Stomach (tissue), 9 donors: Measurements from ENCODE around the gene ADCY5. TPM values are rescaled to one million over a fixed set of nuclear protein-coding genes. Genes with fewer than 3 reads are reported as not detected.
A peak's percentile ranks its signal among the peaks of the same experiment; 100 is the strongest.

Source experiments
- DNase-seq, 2 donors: peaks; one replicate each; pipeline versions ENCODE4 v3.0.0 to v3.0.0-alpha.2; 2013 to 2019
- H3K27ac ChIP-seq, 5 donors: fragments of 200-600 bp in 4 of 5; sonication (generic) in 4 of 5; one replicate each; pipeline ENCODE4 v1.5.1; 2013 to 2019; ENCODE audit warnings: mild to moderate bottlenecking in 1 of 5, moderate library complexity in 1 of 5
- H3K27me3 ChIP-seq, 3 donors: fragments of 200-600 bp; sonication (generic); one replicate each; pipeline ENCODE4 v1.5.1; 2017 to 2019; ENCODE audit warnings: mixed run types in 1 of 3
- H3K36me3 ChIP-seq, 4 donors: fragments of 200-600 bp; sonication (generic); 1 replicate in 3 of 4; 2 replicates in 1 of 4; pipeline ENCODE4 v1.5.1; 2016 to 2019
- H3K4me1 ChIP-seq, 4 donors: fragments of 200-600 bp; sonication (generic); one replicate each; pipeline ENCODE4 v1.5.1; 2016 to 2019
- H3K4me3 ChIP-seq, 4 donors: fragments of 200-600 bp; sonication (generic) in 3 of 4; one replicate each; pipeline ENCODE4 v1.5.1; 2016 to 2019; ENCODE audit warnings: mild to moderate bottlenecking in 1 of 4
- H3K9me3 ChIP-seq, 4 donors: fragments of 200-600 bp; sonication (generic); one replicate each; pipeline ENCODE4 v1.5.1; 2016 to 2019
- CTCF ChIP-seq, 7 experiments: fragments of 450-650 bp in 4 of 7; fragments of 200-600 bp in 3 of 7; sonication (generic) in 3 of 7; IDR thresholded peaks; one replicate each; pipeline ENCODE4 v1.5.1; 2016 to 2019; ENCODE audit warnings: antibody characterized with exemption in 7 of 7, control low read depth in 2 of 7, mild to moderate bottlenecking in 1 of 7
- EP300 ChIP-seq: sonication (generic); formaldehyde crosslinking; IDR thresholded peaks from one replicate; pipeline ENCODE4 v1.6.1; 2017; ENCODE audit warnings: antibody characterized with exemption
- POLR2A ChIP-seq, 4 donors: fragments of 450-650 bp; IDR thresholded peaks; one replicate each; pipeline ENCODE4 v1.6.1; 2016; ENCODE audit warnings: antibody characterized with exemption in 4 of 4, control low read depth in 2 of 4, mild to moderate bottlenecking in 1 of 4, moderate library complexity in 1 of 4
- POLR2AphosphoS5 ChIP-seq, 3 donors: sonication (generic); formaldehyde crosslinking; IDR thresholded peaks; one replicate each; pipeline ENCODE4 v1.6.1; 2016; ENCODE audit warnings: antibody characterized with exemption in 3 of 3
- WGBS, 5 donors: extraction: QIAGEN DNeasy Blood & Tissue Kit in 3 of 5; methylation state at CpG; one replicate each; pipeline versions ENCODE4 v1.1.5 to v1.1.7; 2013 to 2018; 5-methylcytosine and 5-hydroxymethylcytosine counted together
- intact Hi-C: fragments of 100-400 bp; cut with DNase I; formaldehyde crosslinking; loops from one replicate; pipeline ENCODE4 v1.15.1; 2023; ENCODE audit warnings: low total_unique reads
- polyA plus RNA-seq, 3 donors: library from polyadenylated mRNA; stranded (reverse); fragments of 200-250 nt; gene quantifications; one replicate each; pipeline ENCODE4 v1.2.3, GENCODE V29; 2013
- total RNA-seq, 5 donors: library from RNA; depleted of rRNA; stranded (reverse); fragments of >200 nt; gene quantifications; one replicate each; pipeline versions ENCODE4 v1.1.0 to v1.2.3, GENCODE V29; 2014 to 2016
- donor health status: healthy with polysubstance abuse.
- donor health status: Bipolar disorder and iron deficiency.
- donor health status: healthy.

ADCY5 gene
- total and polyA plus RNA-seq, 8 donors, result 1.8 to 79.9 (median 16.3) TPM

GRCh38 chr3:123335007-123335670 lies 113.8 kb downstream of the ADCY5 start:
- Histone ChIP-seq H3K27me3 (no peaks in the 10 kb centered on the region), H3K9me3 (no peaks in the 10 kb centered on the region), H3K27ac (peak overlapping the region in 3 of 5 donors; percentile 8 to 71 (median 49)), H3K4me1 (peaks cover 0 to 47% (median 24%) of the 10 kb centered on the region in 4 donors), H3K4me3 (no peak overlapping the region), H3K36me3 (no peaks in the 10 kb centered on the region)
- intact Hi-C loops, result no loop called here
- no peak for DNase-seq
- 70 to 82% (median 75%) methylated on average over 13 to 14 of the region's 14 CpGs for WGBS, 5 donors
- TF ChIP-seq POLR2AphosphoS5 (IDR thresholded peaks at IDR 0.05) (no peak), EP300 (no peak), POLR2A (IDR thresholded peaks at IDR 0.05) (no peak), CTCF (IDR thresholded peaks at IDR 0.05) (no peak)

- intact Hi-C loops, result loop anchor here (5.0 kb wide), 1 partner anchor 223 kb away; no protein-coding TSS in a partner anchor
- peak overlapping the region in 2 of 5 donors; percentile 71 for H3K27ac ChIP-seq
- DNase-seq, result no peak
- no peaks in the 10 kb centered on the region for H3K27me3 ChIP-seq
- TF ChIP-seq EP300 (no peak), CTCF (IDR thresholded peaks at IDR 0.05) (no peak), POLR2AphosphoS5 (IDR thresholded peaks at IDR 0.05) (no peak), POLR2A (IDR thresholded peaks at IDR 0.05) (no peak)
- H3K4me1 ChIP-seq, result peaks cover 0 to 52% (median 30%) of the 10 kb centered on the region in 4 donors
- H3K9me3 ChIP-seq, result no peaks in the 10 kb centered on the region
- WGBS, 5 donors, result 78 to 97% (median 94%) methylated on average over 7 of the region's 7 CpGs
- no peaks in the 10 kb centered on the region for H3K36me3 ChIP-seq
- H3K4me3 ChIP-seq, result no peak overlapping the region
Observed at GRCh38 chr3:123334056-123334455, 114.8 kb downstream of the ADCY5 start.

- WGBS, 5 donors, result 78 to 83% (median 81%) methylated on average over 10 of the region's 10 CpGs
- Histone ChIP-seq H3K27me3 (peaks cover 0 to 4% (median 0%) of the 10 kb centered on the region in 3 donors), H3K36me3 (peaks cover 0 to 1% (median 0%) of the 10 kb centered on the region in 4 donors), H3K4me1 (peaks cover 0 to 52% (median 28%) of the 10 kb centered on the region in 4 donors), H3K27ac (peak overlapping the region in 4 of 5 donors; percentile 41 to 71 (median 58)), H3K9me3 (no peaks in the 10 kb centered on the region), H3K4me3 (no peak overlapping the region)
- DNase-seq, result no peak
- intact Hi-C loops, result loop anchor here (5.0 kb wide), 1 partner anchor 224 kb away; no protein-coding TSS in a partner anchor
- no peak for TF ChIP-seq POLR2A (IDR thresholded peaks at IDR 0.05)
- TF ChIP-seq POLR2AphosphoS5 (IDR thresholded peaks at IDR 0.05), result no peak
- no peak for TF ChIP-seq CTCF (IDR thresholded peaks at IDR 0.05)
- TF ChIP-seq EP300, result no peak
Observed at GRCh38 chr3:123333401-123333800, 115.5 kb downstream of the ADCY5 start.

GRCh38 chr3:123332124-123332641 lies 116.7 kb downstream of the ADCY5 start:
- Histone ChIP-seq H3K4me1 (peaks cover 0 to 51% (median 25%) of the 10 kb centered on the region in 4 donors), H3K9me3 (no peaks in the 10 kb centered on the region), H3K27me3 (peaks cover 0 to 10% (median 0%) of the 10 kb centered on the region in 3 donors), H3K36me3 (peaks cover 0 to 4% (median 0%) of the 10 kb centered on the region in 4 donors), H3K4me3 (no peak overlapping the region), H3K27ac (peak overlapping the region in 4 of 5 donors; percentile 52 to 72 (median 71))
- WGBS, 5 donors, result 78 to 92% (median 87%) methylated on average over 7 to 15 of the region's 15 CpGs
- TF ChIP-seq CTCF (IDR thresholded peaks at IDR 0.05) (no peak), EP300 (no peak), POLR2A (IDR thresholded peaks at IDR 0.05) (no peak), POLR2AphosphoS5 (IDR thresholded peaks at IDR 0.05) (no peak)
- no peak for DNase-seq
- intact Hi-C loops, result loop anchor here (5.0 kb wide), 1 partner anchor 225 kb away; no protein-coding TSS in a partner anchor
